ENCODE data around the gene MOB3A.

DNA sequence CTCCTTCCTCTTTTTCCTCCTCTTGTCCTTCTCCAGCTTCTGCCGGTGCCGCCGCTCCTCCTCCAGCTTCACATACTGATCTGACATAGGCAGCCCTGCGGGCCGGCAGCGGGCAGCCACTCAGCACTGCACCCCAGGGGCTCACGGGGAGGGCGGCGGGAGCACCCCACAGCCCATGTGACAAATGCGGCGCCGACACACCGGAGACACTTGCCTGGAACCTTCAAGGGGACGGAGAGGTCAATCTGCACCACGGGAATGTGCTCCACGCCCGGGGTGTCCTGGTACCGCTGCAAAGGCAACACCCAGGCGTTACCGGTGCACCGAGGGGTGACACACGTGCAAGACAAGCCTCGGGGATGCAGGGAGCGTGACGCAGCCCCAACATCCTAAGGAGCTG lies 19.2 kb upstream of the MOB3A start:
- TF ChIP-seq CTCF (IDR thresholded peaks at IDR 0.05; ENCODE audit: borderline replicate concordance, extremely low read depth, low read length, poor library complexity, severe bottlenecking) (no peak), EZH2 (IDR thresholded peaks at IDR 0.05; ENCODE audit: borderline replicate concordance, low read depth, low read length, severe bottlenecking) (no peak)

Measured in DND-41 (cell line).